NCI-H1105 (cell line): Measurements from ENCODE around the gene PACRGL.
"Not testable (repeated sequence)": the region's sequence is repeated elsewhere in the genome, so short reads cannot be mapped to it uniquely, and the experiment has no call there.

Experiments used
- DNase-seq: peaks from one replicate; lab custom pipeline; 2025; lab: John Stamatoyannopoulos, UW

PACRGL gene

GRCh38 chr4:20723463-20723862 lies 23.2 kb downstream of the PACRGL start:
- DNase-seq = no peak

- DNase-seq = no peak
These were observed 24.7 kb downstream of the PACRGL start for GRCh38 chr4:20724915-20725314.

- no peak for DNase-seq
These were observed 35.7 kb downstream of the PACRGL start for GRCh38 chr4:20735931-20736330.

DNA sequence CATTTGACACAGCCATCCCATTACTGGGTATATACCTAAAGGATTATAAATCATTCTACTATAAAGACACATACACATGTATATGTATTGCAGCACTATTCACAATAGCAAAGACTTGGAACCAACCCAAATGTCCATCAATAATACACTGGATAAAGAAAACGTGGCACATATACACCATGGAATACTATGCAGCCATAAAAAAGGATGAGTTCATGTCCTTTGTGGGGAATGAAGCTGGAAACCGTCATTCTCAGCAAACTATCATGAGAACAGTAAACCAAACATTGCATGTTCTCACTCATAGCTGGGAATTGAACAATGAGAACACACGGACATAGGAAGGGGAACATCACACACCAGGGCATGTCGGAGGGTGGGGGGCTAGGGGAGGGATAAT lies 45.7 kb downstream of the PACRGL start:
- not testable (repeated sequence) for DNase-seq

DNA sequence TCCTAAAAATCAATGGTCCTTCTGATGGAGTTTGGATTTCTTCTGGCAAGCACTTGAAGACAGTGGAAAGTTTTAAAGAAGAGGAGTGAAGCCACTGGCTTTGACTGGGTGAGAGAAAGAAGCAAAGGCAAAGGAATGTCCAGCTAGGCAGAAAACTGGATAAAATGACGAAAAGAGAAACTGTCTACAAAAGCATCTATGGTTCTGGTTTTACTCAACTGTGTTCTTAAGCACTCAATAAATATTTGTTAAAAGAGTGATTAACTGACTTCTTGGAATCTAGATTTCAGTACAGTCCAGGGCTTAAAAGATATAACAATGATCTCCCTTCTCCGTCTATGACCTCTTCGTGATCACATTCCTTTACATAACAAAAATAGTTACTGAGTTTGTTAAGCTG lies 52.4 kb downstream of the PACRGL start:
- no peak for DNase-seq

GRCh38 chr4:20754036-20754435 lies 53.8 kb downstream of the PACRGL start:
- DNase-seq = no peak

DNA sequence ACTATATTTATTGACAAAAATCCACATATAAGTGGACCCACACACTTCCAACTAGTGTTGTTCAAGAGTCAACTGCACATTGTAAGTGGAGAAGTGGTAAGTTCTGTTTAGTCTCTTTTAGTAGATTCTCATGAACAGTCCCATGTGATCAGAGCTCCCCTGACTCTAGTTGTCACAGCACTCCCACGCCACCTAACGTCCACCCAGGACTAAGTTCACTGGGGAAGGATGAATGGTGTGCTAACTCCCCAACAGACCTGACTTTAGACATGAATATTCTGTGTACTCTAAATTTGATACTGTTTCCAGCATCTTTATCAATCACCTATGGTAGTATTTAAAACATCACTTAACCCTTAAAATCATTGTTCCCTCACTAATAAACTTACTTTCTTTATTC lies 59.8 kb downstream of the PACRGL start:
- DNase-seq = no peak

GRCh38 chr4:20761382-20761781 lies 61.1 kb downstream of the PACRGL start:
- DNase-seq = peak; percentile 3

- no peak for DNase-seq
These were observed 61.6 kb downstream of the PACRGL start for GRCh38 chr4:20761826-20762225.

DNA sequence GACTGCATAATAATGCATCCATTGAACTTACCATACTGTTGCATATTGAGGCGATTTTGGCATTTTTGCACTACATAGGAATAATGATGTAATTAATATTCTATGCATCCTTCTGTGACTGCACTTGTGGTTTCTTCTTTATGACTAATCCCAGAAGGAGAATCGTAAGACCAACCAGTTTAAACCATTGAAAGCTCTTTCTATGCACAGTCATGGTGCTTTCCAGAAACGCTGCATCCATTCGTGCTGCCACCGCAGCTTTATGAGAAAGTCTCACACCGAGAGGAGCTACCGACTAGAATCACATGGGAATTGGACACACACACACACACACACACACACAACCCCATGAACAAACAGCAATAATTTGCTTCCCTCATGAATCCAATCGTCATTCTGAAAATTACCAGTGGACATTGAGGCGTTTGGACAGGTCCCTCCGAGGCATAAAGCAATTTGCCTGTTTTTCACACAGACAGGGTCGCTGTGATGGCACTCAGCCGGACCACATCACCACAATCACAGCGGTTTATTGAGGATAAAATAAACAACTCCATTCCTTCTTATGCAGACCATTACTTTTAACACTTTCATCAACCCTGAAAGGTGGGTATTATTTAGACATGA lies 64.2 kb downstream of the PACRGL start:
- DNase-seq = no peak

DNA sequence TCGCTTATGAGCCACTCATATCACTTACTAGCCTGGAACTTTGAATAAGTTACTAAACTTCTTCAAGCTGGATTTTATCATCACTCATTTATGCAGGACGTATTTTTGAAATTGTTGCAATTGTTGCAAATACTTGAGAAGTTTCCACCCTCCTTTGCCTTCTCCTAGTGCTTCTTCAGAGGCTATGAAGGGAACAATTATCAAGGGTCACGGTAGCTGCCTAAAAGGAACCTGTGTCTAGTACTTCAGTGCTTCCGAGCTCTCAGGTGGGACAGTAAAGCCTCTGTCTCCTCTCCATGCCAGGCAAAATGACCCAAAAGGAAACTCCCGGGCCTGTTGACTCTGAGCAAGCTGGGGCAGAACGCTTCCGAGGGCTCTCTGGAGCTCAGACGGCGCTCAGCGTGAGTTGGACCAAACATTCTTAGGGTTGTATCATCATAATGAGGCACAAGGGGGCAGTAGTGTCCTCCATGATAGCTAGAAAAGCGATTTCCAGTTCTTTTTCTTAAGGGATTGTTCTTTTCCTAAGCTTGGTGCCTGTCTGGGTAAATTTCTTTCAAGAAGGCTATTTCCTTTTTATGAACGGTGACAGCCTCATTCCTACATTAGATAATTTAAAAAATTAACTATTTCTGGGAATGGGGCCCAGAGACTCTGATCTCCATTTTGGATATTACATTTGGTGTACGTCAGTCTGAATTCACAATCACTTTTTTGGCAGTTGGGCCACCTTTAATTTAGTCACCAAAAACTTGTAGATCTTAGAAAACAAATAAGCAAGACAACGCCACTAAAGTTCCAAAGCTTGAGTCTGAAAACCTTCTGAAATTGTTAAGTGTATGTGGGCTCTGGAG lies 73.1 kb downstream of the PACRGL start:
- peak; percentile 47 for DNase-seq

DNA sequence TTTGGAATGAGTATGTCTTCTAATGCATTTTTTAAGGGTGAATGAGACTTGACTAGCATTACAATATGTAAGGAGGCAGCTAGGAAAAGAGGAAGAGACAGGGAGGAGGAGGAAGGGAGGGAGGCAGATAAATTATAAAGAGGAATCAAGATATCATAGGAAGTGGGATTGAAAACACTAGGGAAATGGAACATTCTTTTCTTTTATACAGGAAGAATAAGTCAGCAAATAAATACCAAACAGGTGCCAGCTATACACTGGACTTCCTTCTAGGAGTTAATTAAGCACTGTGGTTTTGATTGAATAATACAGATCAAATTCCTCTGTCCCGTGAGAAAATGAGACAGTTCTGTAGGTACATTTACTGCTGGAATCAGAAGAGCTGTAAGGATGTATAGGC lies 78.6 kb downstream of the PACRGL start:
- DNase-seq = no peak

GRCh38 chr4:20783134-20783533 lies 82.9 kb downstream of the PACRGL start:
- not testable (repeated sequence) for DNase-seq

- no peak for DNase-seq
These were observed 87.8 kb downstream of the PACRGL start for GRCh38 chr4:20787940-20788665.
